Gastrocnemius medialis (tissue), 4 donors: Measurements from ENCODE around the gene ANKS1B. TPM values are rescaled to one million over a fixed set of nuclear protein-coding genes. Genes with fewer than 3 reads are reported as not detected.

Source experiments
- ATAC-seq, 2 donors: fragments of 150-250 bp; one replicate each; pipeline ENCODE4 v1.9.1; 2016
- DNase-seq, 2 donors: peaks; one replicate each; pipeline ENCODE4 v3.0.0-alpha.2; 2019
- H3K27ac ChIP-seq, 4 donors: fragments of 200-600 bp; sonication (generic); 1 replicate in 1 of 4; 2 replicates in 3 of 4; pipeline ENCODE4 v1.5.1; 2016 to 2018; ENCODE audit warnings: mild to moderate bottlenecking in 2 of 4, moderate library complexity in 1 of 4
- H3K27me3 ChIP-seq, 3 donors: fragments of 200-600 bp; sonication (generic) in 2 of 3; 1 replicate in 1 of 3; 2 replicates in 2 of 3; pipeline versions ENCODE4 v1.5.1 to v1.6.0; 2016 to 2019; ENCODE audit warnings: mild to moderate bottlenecking in 1 of 3, moderate library complexity in 1 of 3
- H3K36me3 ChIP-seq, 2 donors: fragments of 200-600 bp; sonication (generic) in 1 of 2; one replicate each; pipeline ENCODE4 v1.5.1; 2017 to 2018
- H3K4me1 ChIP-seq, 2 donors: fragments of 200-600 bp; sonication (generic) in 1 of 2; one replicate each; pipeline ENCODE4 v1.5.1; 2016 to 2017; ENCODE audit warnings: mild to moderate bottlenecking in 2 of 2
- H3K4me3 ChIP-seq, 4 donors: fragments of 200-600 bp; sonication (generic) in 3 of 4; 1 replicate in 1 of 4; 2 replicates in 3 of 4; pipeline ENCODE4 v1.5.1; 2016 to 2019; ENCODE audit warnings: mild to moderate bottlenecking in 2 of 4
- H3K9me3 ChIP-seq, 3 donors: fragments of 200-600 bp; sonication (generic) in 2 of 3; 1 replicate in 1 of 3; 2 replicates in 2 of 3; pipeline ENCODE4 v1.5.1; 2016 to 2019
- POLR2A ChIP-seq, 2 donors: fragments of 450-650 bp; IDR thresholded peaks; one replicate each; pipeline ENCODE4 v1.6.1; 2017; ENCODE audit warnings: antibody characterized with exemption in 2 of 2, mild to moderate bottlenecking in 2 of 2, moderate library complexity in 2 of 2
- in situ Hi-C, 4 donors: fragments of 200-750 bp; cut with MboI; loops; one replicate each; pipeline versions ENCODE4 v1.15.0 to v1.8.0; 2017; ENCODE audit warnings: low sequenced_read_pairs in 4 of 4
- intact Hi-C: fragments of 100-400 bp; cut with DNase I; formaldehyde crosslinking; loops from one replicate; pipeline ENCODE4 v1.15.1; 2023; ENCODE audit warnings: low total_unique reads
- total RNA-seq, 4 donors: library from RNA; depleted of rRNA; stranded (reverse); fragments of >200 nt; gene quantifications; one replicate each; pipeline versions ENCODE4 v1.1.0 to v1.2.3, GENCODE V29; 2016
- TF ChIP-seq, protein P1 (sequence below), 5 experiments: fragments of 450-650 bp in 3 of 5; fragments of 200-600 bp in 2 of 5; sonication (generic) in 2 of 5; IDR thresholded peaks in 4 of 5; conservative IDR thresholded peaks in 1 of 5; 1 replicate in 4 of 5; 2 replicates in 1 of 5; pipeline ENCODE4 v1.5.1; 2016 to 2019; ENCODE audit warnings: antibody characterized with exemption in 5 of 5, mild to moderate bottlenecking in 3 of 5, moderate library complexity in 3 of 5

Gene ANKS1B
- total RNA-seq, 4 donors from 2014 or later, result 3.9 to 14.5 (median 5.7) TPM

DNA sequence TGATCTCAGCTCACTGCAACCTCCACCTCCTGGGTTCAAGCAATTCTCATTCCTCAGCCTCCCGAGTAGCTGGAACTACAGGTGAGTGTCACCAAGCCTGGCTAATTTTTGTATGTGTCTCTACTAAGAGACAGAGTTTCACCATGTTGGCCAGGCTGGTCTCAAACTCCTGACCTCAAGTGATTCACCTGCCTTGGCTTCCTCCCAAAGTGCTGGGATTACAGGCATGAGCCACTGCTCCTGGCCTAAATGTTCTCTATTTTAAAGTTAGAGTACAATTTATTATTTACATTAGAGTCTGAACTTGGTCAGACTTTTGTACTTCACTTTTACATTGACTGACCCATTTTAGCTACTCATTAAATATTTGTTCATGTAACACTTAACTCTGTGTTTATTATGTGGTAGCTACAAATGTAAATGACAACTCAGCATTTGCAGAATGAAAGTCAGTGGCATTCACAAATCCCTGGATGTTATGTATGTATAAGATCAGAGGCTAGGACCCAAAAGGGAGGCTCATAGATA lies 930.1 kb downstream of the ANKS1B start:
- ATAC-seq (no peak), DNase-seq (no peak)
- intact Hi-C loops, result no loop called here
- no peaks in the 10 kb centered on the region for H3K27me3 ChIP-seq
- no peak overlapping the region for H3K4me3 ChIP-seq
- H3K27ac ChIP-seq, result no peak overlapping the region
- H3K9me3 ChIP-seq, result no peaks in the 10 kb centered on the region
- TF ChIP-seq POLR2A (IDR thresholded peaks at IDR 0.05), result no peak
- TF ChIP-seq, protein P1, sequence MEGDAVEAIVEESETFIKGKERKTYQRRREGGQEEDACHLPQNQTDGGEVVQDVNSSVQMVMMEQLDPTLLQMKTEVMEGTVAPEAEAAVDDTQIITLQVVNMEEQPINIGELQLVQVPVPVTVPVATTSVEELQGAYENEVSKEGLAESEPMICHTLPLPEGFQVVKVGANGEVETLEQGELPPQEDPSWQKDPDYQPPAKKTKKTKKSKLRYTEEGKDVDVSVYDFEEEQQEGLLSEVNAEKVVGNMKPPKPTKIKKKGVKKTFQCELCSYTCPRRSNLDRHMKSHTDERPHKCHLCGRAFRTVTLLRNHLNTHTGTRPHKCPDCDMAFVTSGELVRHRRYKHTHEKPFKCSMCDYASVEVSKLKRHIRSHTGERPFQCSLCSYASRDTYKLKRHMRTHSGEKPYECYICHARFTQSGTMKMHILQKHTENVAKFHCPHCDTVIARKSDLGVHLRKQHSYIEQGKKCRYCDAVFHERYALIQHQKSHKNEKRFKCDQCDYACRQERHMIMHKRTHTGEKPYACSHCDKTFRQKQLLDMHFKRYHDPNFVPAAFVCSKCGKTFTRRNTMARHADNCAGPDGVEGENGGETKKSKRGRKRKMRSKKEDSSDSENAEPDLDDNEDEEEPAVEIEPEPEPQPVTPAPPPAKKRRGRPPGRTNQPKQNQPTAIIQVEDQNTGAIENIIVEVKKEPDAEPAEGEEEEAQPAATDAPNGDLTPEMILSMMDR (IDR thresholded peaks at IDR 0.05 in 4 of 5, conservative IDR thresholded peaks at IDR 0.05 in 1 of 5), result no peak
- H3K36me3 ChIP-seq, result no peaks in the 10 kb centered on the region
- peaks cover 0 to 5% of the 10 kb centered on the region in 2 donors for H3K4me1 ChIP-seq
- in situ Hi-C loops, result no loop called here

DNA sequence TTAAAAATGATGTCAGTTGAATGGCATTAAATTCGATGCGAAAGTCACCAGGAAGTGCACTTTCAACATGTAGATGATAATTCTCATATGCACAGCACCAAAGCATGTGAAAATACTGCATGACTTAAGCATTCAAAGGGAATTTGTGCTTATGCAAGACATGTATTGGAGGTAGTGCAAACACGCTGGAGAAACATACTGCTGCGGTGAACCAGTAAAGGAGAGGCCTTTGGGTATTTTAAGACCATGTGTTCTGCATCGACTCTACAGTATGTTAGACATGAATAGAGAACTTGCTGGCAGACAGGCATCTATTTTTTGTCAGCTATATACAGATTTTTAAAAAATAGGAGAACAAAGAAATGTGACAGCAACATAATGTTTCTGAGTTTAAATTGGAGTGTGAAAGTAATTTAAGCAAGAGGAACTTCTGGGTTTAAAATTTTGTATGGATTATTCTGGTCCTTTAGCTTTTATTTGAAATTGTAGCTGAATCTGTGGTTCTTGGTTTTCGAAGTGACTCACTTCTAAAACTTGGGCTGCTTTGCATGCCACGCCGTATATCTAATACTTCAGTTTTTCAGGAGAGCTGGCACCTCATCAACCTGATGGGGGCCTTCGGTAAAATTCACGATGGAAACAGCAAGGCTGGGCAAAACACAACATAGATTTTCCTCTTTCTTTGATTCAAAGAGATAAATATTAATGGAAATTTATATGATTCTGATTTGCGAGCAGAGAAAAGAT lies 930.9 kb downstream of the ANKS1B start:
- in situ Hi-C loops, result no loop called here

DNA sequence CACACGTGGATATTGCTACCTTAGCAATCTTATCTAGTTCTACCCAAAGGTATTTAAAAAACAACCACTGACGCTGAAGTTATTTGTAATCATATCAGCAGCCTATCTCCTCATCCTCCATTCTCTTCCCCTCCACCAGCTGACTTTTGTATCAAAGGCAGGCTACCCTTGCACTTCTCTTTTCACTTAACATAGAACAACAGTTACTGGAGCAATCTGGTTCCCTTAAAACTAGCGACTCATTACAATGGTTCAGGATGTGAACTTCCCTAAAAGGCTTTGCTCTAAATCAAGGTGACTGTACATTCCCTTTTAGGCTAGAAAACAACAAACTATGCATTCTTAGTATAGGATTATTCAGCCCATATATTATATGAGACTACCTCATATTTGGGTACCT lies 935.0 kb downstream of the ANKS1B start:
- Histone ChIP-seq H3K36me3 (no peaks in the 10 kb centered on the region), H3K9me3 (no peaks in the 10 kb centered on the region), H3K27ac (no peak overlapping the region), H3K4me3 (no peak overlapping the region), H3K4me1 (no peaks in the 10 kb centered on the region), H3K27me3 (no peaks in the 10 kb centered on the region)
- DNase-seq, result no peak
- no peak for ATAC-seq
- in situ Hi-C loops, result loop anchor here (25.0 kb wide), 2 partner anchors 613 to 713 kb away; no protein-coding TSS in a partner anchor
- TF ChIP-seq, protein P1 (IDR thresholded peaks at IDR 0.05 in 4 of 5, conservative IDR thresholded peaks at IDR 0.05 in 1 of 5), result no peak
- TF ChIP-seq POLR2A (IDR thresholded peaks at IDR 0.05), result no peak
- intact Hi-C loops, result no loop called here

More for the DNA sequence above, 930.9 kb downstream of the ANKS1B start:
- ATAC-seq (no peak), DNase-seq (no peak)
- Histone ChIP-seq H3K27me3 (no peaks in the 10 kb centered on the region), H3K9me3 (no peaks in the 10 kb centered on the region), H3K4me3 (no peak overlapping the region), H3K36me3 (no peaks in the 10 kb centered on the region), H3K27ac (no peak overlapping the region), H3K4me1 (no peaks in the 10 kb centered on the region)
- intact Hi-C loops, result no loop called here
- TF ChIP-seq POLR2A (IDR thresholded peaks at IDR 0.05), result no peak
- TF ChIP-seq, protein P1 (IDR thresholded peaks at IDR 0.05 in 4 of 5, conservative IDR thresholded peaks at IDR 0.05 in 1 of 5), result no peak

DNA sequence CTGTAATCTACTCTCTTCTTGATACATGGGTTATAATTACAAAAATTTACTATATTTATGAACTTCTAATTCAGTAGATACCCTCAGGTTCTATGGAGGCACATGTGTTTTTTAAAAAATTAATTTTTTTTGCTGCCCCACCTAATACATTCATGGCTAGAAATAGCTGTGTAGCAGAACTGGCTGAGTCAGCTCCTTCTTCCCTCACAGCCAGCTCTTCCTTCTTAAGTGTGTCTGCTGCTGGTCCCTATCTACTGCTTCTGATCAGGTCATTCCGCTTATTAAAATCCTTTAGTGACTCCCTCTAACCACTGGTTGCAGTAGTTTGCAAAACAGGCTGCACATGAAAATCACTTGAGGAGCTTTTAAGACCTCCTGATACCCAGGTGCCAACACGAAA lies 939.6 kb downstream of the ANKS1B start:
- in situ Hi-C loops (loop anchor here (25.0 kb wide), 2 partner anchors 617 to 717 kb away; no protein-coding TSS in a partner anchor), intact Hi-C loops (no loop called here)
- no peaks in the 10 kb centered on the region for H3K9me3 ChIP-seq
- no peaks in the 10 kb centered on the region for H3K4me1 ChIP-seq
- no peak for TF ChIP-seq POLR2A (IDR thresholded peaks at IDR 0.05)
- TF ChIP-seq, protein P1 (IDR thresholded peaks at IDR 0.05 in 4 of 5, conservative IDR thresholded peaks at IDR 0.05 in 1 of 5), result no peak
- DNase-seq (no peak), ATAC-seq (no peak)
- H3K27ac ChIP-seq, result no peak overlapping the region
- H3K36me3 ChIP-seq, result no peaks in the 10 kb centered on the region
- no peak overlapping the region for H3K4me3 ChIP-seq
- H3K27me3 ChIP-seq, result no peaks in the 10 kb centered on the region
